Measurements from ENCODE around the gene CSHL1.

- TF ChIP-seq POLR2AphosphoS5 (IDR thresholded peaks at IDR 0.05): no peak
- TF ChIP-seq EP300 (IDR thresholded peaks at IDR 0.05): no peak
- TF ChIP-seq POLR2A (IDR thresholded peaks at IDR 0.05): no peak
- TF ChIP-seq CTCF (IDR thresholded peaks at IDR 0.05): no peak
Observed at GRCh38 chr17:63944736-63945499, 33.9 kb upstream of the CSHL1 start.
